ENCODE results near the gene MOB3B.

Gene MOB3B

DNA sequence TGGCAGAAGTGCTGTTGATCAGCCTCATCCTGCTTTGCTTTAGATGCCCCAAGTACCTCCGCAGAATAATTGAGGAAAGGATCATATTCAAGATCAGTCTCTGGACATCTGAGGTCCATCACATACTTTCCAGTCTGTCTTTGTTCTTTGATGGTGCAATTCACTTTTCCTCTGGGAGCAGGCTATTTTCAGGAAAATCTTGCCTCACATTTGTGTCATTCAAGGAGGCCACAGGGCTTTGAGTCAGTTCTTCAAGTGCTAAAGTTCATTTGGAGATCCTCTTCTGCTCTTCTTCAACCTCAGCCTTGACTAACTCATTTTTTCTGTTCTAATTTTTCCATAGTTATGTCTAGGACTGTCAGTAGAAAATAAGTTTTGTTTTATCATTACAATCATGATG lies 251.2 kb downstream of the MOB3B start:
- no peak for DNase-seq (ENCODE audit: low spot score)

DNA sequence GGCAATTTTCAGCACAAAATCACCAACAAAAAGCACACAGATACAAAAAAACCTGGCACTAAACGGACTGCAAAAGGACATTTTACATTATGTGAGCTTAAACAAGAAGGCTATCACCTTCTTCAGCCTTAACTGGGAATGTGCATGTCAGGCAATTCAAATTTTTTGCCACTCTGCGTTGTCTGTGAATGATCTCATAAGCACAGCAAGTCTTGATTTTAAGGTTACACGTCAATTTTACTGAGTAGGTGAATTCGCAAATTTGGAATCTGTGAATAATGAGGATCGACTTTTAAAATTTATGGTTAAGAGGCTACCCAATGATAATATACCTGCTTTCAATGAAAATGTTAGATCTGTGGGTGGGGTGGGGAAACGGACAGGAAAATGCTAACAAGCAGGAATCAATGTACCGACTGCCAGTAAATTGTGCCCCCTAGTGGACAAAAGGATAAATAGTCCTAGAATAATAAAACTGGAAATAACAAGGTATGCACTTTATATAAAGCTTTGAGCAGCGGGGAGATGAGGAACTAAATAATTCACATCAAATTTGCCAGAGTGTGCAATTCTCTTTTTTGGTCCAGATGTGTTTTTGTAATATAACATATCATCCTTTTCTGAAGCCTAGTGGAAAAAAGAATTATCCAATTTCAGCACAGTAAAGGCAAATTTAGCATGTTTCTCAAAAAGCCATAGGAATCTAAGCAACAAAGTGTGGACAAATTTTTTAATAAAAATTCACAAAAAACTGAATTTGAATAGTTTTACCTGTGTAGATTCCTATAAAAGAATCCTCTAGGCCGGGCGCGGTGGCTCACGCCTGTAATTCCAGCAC lies 253.2 kb downstream of the MOB3B start:
- peak; percentile 63 for DNase-seq (ENCODE audit: low spot score)

Measured in kidney capillary endothelial cell (primary cell).